Esophagus muscularis mucosa (tissue), 4 donors: ENCODE results near the gene CD59. TPM values are rescaled to one million over a fixed set of nuclear protein-coding genes. Genes with fewer than 3 reads are reported as not detected.

Experiments
- DNase-seq: peaks from one replicate; pipeline ENCODE4 v3.0.0-alpha.2; 2017; ENCODE audit errors: extremely low spot score
- H3K27ac ChIP-seq, 4 donors: fragments of 200-600 bp; sonication (generic); replicated peaks in 1 of 4; 1 replicate in 3 of 4; 2 replicates in 1 of 4; pipeline ENCODE4 v1.5.1; 2016 to 2019; ENCODE audit warnings: mild to moderate bottlenecking in 1 of 4
- H3K27me3 ChIP-seq, 4 donors: fragments of 200-600 bp; sonication (generic); one replicate each; pipeline versions ENCODE4 v1.5.1 to v1.6.0; 2016 to 2019
- H3K36me3 ChIP-seq, 4 donors: fragments of 200-600 bp; sonication (generic); one replicate each; pipeline ENCODE4 v1.5.1; 2016 to 2019
- H3K4me1 ChIP-seq, 4 donors: fragments of 200-600 bp; sonication (generic); one replicate each; pipeline ENCODE4 v1.5.1; 2016 to 2019
- H3K4me3 ChIP-seq, 4 donors: fragments of 200-600 bp; sonication (generic); 1 replicate in 2 of 4; 2 replicates in 2 of 4; pipeline ENCODE4 v1.5.1; 2016 to 2019; ENCODE audit warnings: mild to moderate bottlenecking in 4 of 4, moderate library complexity in 1 of 4
- H3K9me3 ChIP-seq, 4 donors: fragments of 200-600 bp; sonication (generic); 1 replicate in 3 of 4; 2 replicates in 1 of 4; pipeline ENCODE4 v1.5.1; 2016 to 2019
- EP300 ChIP-seq: sonication (generic); formaldehyde crosslinking; IDR thresholded peaks from one replicate; pipeline ENCODE4 v1.6.1; 2017; ENCODE audit warnings: antibody characterized with exemption
- POLR2A ChIP-seq: fragments of 450-650 bp; IDR thresholded peaks from one replicate; pipeline ENCODE4 v1.6.1; 2017; ENCODE audit warnings: antibody characterized with exemption, moderate library complexity, mild to moderate bottlenecking, low read depth
- POLR2AphosphoS5 ChIP-seq, 2 donors: sonication (generic); formaldehyde crosslinking; IDR thresholded peaks; one replicate each; pipeline ENCODE4 v1.6.1; 2017; ENCODE audit warnings: antibody characterized with exemption in 2 of 2
- WGBS: methylation state at CpG from one replicate; pipeline ENCODE4 v1.1.5; 2018; 5-methylcytosine and 5-hydroxymethylcytosine counted together
- intact Hi-C: fragments of 100-400 bp; cut with DNase I; formaldehyde crosslinking; loops from one replicate; pipeline ENCODE4 v1.15.1; 2023
- total RNA-seq, 4 donors: library from RNA; depleted of rRNA; stranded (reverse); fragments of >200 nt; gene quantifications; one replicate each; pipeline versions ENCODE4 v1.1.0 to v1.2.1, GENCODE V29; 2016
- TF ChIP-seq, protein P1 (sequence below), 3 experiments: fragments of 200-600 bp in 2 of 3; fragments of 450-650 bp in 1 of 3; sonication (generic) in 2 of 3; IDR thresholded peaks; one replicate each; pipeline ENCODE4 v1.5.1; 2017 to 2019; ENCODE audit warnings: antibody characterized with exemption in 3 of 3, mild to moderate bottlenecking in 2 of 3, moderate library complexity in 1 of 3

CD59 gene
- total RNA-seq, 4 donors from 2014 or later = 135 to 528 (median 378) TPM

GRCh38 chr11:33659370-33660139, 76.7 kb downstream of the CD59 start:
- DNase-seq = no peak
- Histone ChIP-seq H3K36me3 (no peaks in the 10 kb centered on the region), H3K9me3 (no peaks in the 10 kb centered on the region), H3K27me3 (no peaks in the 10 kb centered on the region), H3K27ac (no peak overlapping the region), H3K4me3 (no peak overlapping the region), H3K4me1 (no peaks in the 10 kb centered on the region)
- intact Hi-C loops = no loop called here
- WGBS = 80% methylated on average over 5 of the region's 5 CpGs
- TF ChIP-seq POLR2AphosphoS5 (IDR thresholded peaks at IDR 0.05) (no peak), POLR2A (no peak), EP300 (no peak)
- TF ChIP-seq, protein P1, sequence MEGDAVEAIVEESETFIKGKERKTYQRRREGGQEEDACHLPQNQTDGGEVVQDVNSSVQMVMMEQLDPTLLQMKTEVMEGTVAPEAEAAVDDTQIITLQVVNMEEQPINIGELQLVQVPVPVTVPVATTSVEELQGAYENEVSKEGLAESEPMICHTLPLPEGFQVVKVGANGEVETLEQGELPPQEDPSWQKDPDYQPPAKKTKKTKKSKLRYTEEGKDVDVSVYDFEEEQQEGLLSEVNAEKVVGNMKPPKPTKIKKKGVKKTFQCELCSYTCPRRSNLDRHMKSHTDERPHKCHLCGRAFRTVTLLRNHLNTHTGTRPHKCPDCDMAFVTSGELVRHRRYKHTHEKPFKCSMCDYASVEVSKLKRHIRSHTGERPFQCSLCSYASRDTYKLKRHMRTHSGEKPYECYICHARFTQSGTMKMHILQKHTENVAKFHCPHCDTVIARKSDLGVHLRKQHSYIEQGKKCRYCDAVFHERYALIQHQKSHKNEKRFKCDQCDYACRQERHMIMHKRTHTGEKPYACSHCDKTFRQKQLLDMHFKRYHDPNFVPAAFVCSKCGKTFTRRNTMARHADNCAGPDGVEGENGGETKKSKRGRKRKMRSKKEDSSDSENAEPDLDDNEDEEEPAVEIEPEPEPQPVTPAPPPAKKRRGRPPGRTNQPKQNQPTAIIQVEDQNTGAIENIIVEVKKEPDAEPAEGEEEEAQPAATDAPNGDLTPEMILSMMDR (IDR thresholded peaks at IDR 0.05) = no peak

GRCh38 chr11:33658195-33658900, 77.9 kb downstream of the CD59 start:
- Histone ChIP-seq H3K9me3 (no peaks in the 10 kb centered on the region), H3K4me1 (no peaks in the 10 kb centered on the region), H3K27ac (no peak overlapping the region), H3K27me3 (no peaks in the 10 kb centered on the region), H3K4me3 (no peak overlapping the region), H3K36me3 (no peaks in the 10 kb centered on the region)
- TF ChIP-seq EP300 = no peak
- TF ChIP-seq, protein P1 (IDR thresholded peaks at IDR 0.05) = no peak
- TF ChIP-seq POLR2AphosphoS5 (IDR thresholded peaks at IDR 0.05) = no peak
- no peak for TF ChIP-seq POLR2A
- 81% methylated on average over 22 of the region's 22 CpGs for whole genome bisulfite sequencing
- intact Hi-C loops = no loop called here
- no peak for DNase-seq

DNA sequence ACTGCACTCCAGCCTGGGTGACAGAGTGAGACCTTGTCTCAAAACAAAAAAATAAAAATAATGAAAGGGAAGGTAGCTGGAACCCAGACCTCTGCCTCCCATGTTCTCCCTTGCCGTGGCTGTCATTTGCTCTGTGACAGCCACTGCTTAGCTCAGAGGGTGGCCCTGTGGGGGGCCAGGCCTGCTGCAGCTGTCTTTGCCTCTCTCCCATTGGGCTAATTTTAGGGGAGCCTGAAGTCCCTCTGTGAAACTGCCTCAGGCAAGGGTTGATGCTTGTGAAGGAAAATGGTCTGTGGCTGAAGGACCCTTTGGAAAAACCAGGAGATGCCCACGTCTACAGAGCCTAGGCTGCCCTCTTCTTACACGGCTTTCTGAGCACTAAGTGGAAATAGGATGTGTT, 78.5 kb downstream of the CD59 start:
- H3K27me3 ChIP-seq = no peaks in the 10 kb centered on the region
- whole genome bisulfite sequencing = 89% methylated on average over 3 of the region's 3 CpGs
- H3K36me3 ChIP-seq = no peaks in the 10 kb centered on the region
- no peak overlapping the region for H3K4me3 ChIP-seq
- no peak for DNase-seq
- no peak overlapping the region for H3K27ac ChIP-seq
- no peak for TF ChIP-seq POLR2AphosphoS5 (IDR thresholded peaks at IDR 0.05)
- TF ChIP-seq POLR2A = no peak
- TF ChIP-seq EP300 = no peak
- TF ChIP-seq, protein P1 (IDR thresholded peaks at IDR 0.05) = no peak
- intact Hi-C loops = no loop called here
- H3K9me3 ChIP-seq = no peaks in the 10 kb centered on the region
- H3K4me1 ChIP-seq = peaks cover 0 to 3% (median 2%) of the 10 kb centered on the region in 4 donors

- TF ChIP-seq EP300 = no peak
- TF ChIP-seq POLR2A = no peak
- TF ChIP-seq POLR2AphosphoS5 (IDR thresholded peaks at IDR 0.05) = no peak
- TF ChIP-seq, protein P1 (IDR thresholded peaks at IDR 0.05) = no peak
- Histone ChIP-seq H3K36me3 (no peaks in the 10 kb centered on the region), H3K4me3 (no peak overlapping the region), H3K27ac (no peak overlapping the region), H3K4me1 (peaks cover 0 to 12% (median 11%) of the 10 kb centered on the region in 4 donors), H3K27me3 (no peaks in the 10 kb centered on the region), H3K9me3 (no peaks in the 10 kb centered on the region)
- intact Hi-C loops = no loop called here
- no peak for DNase-seq
- 95% methylated on average over 7 of the region's 7 CpGs for WGBS
Measured at GRCh38 chr11:33656768-33657167, 79.5 kb downstream of the CD59 start.
